DOHH2 (cell line): Measurements from ENCODE around the gene WAS.

Source experiments
- H3F3A ChIP-seq: fragments of 200-600 bp; sonication (generic), shearing (Covaris generic); 2 replicates; pipeline ENCODE4 v1.6.0; 2016; ENCODE audit warnings: antibody characterized with exemption, mild to moderate bottlenecking; ENCODE audit not compliant: control insufficient read depth, insufficient read depth
- H3K27ac ChIP-seq: fragments of 200-600 bp; sonication (generic); 2 replicates; pipeline ENCODE4 v1.5.1; 2014; ENCODE audit warnings: low read depth, mild to moderate bottlenecking, low read length, moderate library complexity
- H3K27me3 ChIP-seq: fragments of 200-600 bp; sonication (generic); 2 replicates; pipeline ENCODE4 v1.6.1; 2014; ENCODE audit warnings: mild to moderate bottlenecking, low read length, mixed read lengths; ENCODE audit not compliant: control insufficient read depth
- H3K36me3 ChIP-seq: fragments of 200-600 bp; sonication (generic); 2 replicates; pipeline ENCODE4 v1.6.1; 2014; ENCODE audit warnings: mild to moderate bottlenecking, low read length, moderate library complexity, mixed read lengths; ENCODE audit not compliant: control insufficient read depth
- H3K4me1 ChIP-seq: fragments of 200-600 bp; sonication (generic); 2 replicates; pipeline ENCODE4 v1.6.1; 2014; ENCODE audit warnings: mild to moderate bottlenecking, low read length, mixed read lengths; ENCODE audit not compliant: control insufficient read depth
- H3K4me2 ChIP-seq: fragments of 200-600 bp; sonication (generic); 2 replicates; pipeline ENCODE4 v1.6.0; 2014; ENCODE audit warnings: mild to moderate bottlenecking, low read length, moderate library complexity
- H3K4me3 ChIP-seq: fragments of 200-600 bp; sonication (generic); 2 replicates; pipeline ENCODE4 v1.5.1; 2014; ENCODE audit warnings: mild to moderate bottlenecking, low read length, mixed read lengths
- H3K79me2 ChIP-seq: fragments of 200-600 bp; sonication (generic); 2 replicates; pipeline ENCODE4 v1.6.1; 2014; ENCODE audit warnings: mild to moderate bottlenecking, low read length, mixed read lengths; ENCODE audit not compliant: control insufficient read depth
- H3K9me2 ChIP-seq: fragments of 200-600 bp; sonication (generic); replicated peaks from 2 replicates; pipeline ENCODE4 v1.6.1; 2014; ENCODE audit warnings: mild to moderate bottlenecking, low read length, mixed read lengths; ENCODE audit not compliant: control insufficient read depth
- H3K9me3 ChIP-seq: fragments of 200-600 bp; sonication (generic); 2 replicates; pipeline ENCODE4 v1.6.1; 2014; ENCODE audit warnings: antibody characterized with exemption, low read length, mixed read lengths; ENCODE audit not compliant: control insufficient read depth, insufficient read depth
- H4K20me1 ChIP-seq: fragments of 200-600 bp; sonication (generic); 2 replicates; pipeline ENCODE4 v1.6.0; 2014; ENCODE audit warnings: low read depth, mild to moderate bottlenecking, antibody characterized with exemption, low read length, moderate library complexity; ENCODE audit not compliant: control insufficient read depth, insufficient read depth
- EZH2phosphoT487 ChIP-seq: fragments of 200-600 bp; sonication (generic); IDR thresholded peaks from 2 replicates; pipeline ENCODE4 v1.6.1; 2017; ENCODE audit warnings: borderline replicate concordance, mild to moderate bottlenecking, antibody characterized with exemption, low read length, moderate library complexity, mixed read lengths
- TF ChIP-seq, protein P1 (sequence below): fragments of 200-600 bp; sonication (generic); IDR thresholded peaks from one replicate; pipeline ENCODE4 v1.5.1; 2014; ENCODE audit warnings: antibody characterized with exemption, mild to moderate bottlenecking, low read depth, low read length; ENCODE audit not compliant: poor library complexity, severe bottlenecking

Gene WAS

GRCh38 chrX:48705871-48706270 is 22.3 kb downstream of the WAS start:
- no peak overlapping the region for H3K27ac ChIP-seq
- no peaks in the 10 kb centered on the region for H3K9me2 ChIP-seq
- no peaks in the 10 kb centered on the region for H4K20me1 ChIP-seq
- TF ChIP-seq EZH2phosphoT487, result no peak
- TF ChIP-seq, protein P1, sequence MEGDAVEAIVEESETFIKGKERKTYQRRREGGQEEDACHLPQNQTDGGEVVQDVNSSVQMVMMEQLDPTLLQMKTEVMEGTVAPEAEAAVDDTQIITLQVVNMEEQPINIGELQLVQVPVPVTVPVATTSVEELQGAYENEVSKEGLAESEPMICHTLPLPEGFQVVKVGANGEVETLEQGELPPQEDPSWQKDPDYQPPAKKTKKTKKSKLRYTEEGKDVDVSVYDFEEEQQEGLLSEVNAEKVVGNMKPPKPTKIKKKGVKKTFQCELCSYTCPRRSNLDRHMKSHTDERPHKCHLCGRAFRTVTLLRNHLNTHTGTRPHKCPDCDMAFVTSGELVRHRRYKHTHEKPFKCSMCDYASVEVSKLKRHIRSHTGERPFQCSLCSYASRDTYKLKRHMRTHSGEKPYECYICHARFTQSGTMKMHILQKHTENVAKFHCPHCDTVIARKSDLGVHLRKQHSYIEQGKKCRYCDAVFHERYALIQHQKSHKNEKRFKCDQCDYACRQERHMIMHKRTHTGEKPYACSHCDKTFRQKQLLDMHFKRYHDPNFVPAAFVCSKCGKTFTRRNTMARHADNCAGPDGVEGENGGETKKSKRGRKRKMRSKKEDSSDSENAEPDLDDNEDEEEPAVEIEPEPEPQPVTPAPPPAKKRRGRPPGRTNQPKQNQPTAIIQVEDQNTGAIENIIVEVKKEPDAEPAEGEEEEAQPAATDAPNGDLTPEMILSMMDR, result no peak
- peaks cover 57% of the 10 kb centered on the region for H3K36me3 ChIP-seq
- no peak overlapping the region for H3K4me3 ChIP-seq
- no peak overlapping the region for H3K4me2 ChIP-seq
- no peaks in the 10 kb centered on the region for H3K9me3 ChIP-seq
- no peaks in the 10 kb centered on the region for H3K4me1 ChIP-seq
- no peaks in the 10 kb centered on the region for H3K27me3 ChIP-seq
- peaks cover 41% of the 10 kb centered on the region for H3K79me2 ChIP-seq
- H3F3A ChIP-seq, result no peaks in the 10 kb centered on the region; the same call in 1 of the 2 replicates

- H3K4me1 ChIP-seq, result no peaks in the 10 kb centered on the region
- H3K27me3 ChIP-seq, result no peaks in the 10 kb centered on the region
- H3K4me3 ChIP-seq, result no peak overlapping the region
- H3K27ac ChIP-seq, result no peak overlapping the region
- no peaks in the 10 kb centered on the region for H4K20me1 ChIP-seq
- no peak overlapping the region for H3K4me2 ChIP-seq
- H3K79me2 ChIP-seq, result peaks cover 4% of the 10 kb centered on the region
- no peaks in the 10 kb centered on the region for H3K9me3 ChIP-seq
- H3K36me3 ChIP-seq, result peaks cover 19% of the 10 kb centered on the region
- TF ChIP-seq EZH2phosphoT487, result no peak
- TF ChIP-seq, protein P1, result no peak
- no peaks in the 10 kb centered on the region; the same call in 1 of the 2 replicates for H3F3A ChIP-seq
- H3K9me2 ChIP-seq, result no peaks in the 10 kb centered on the region
These were observed 26.0 kb downstream of the WAS start for GRCh38 chrX:48709522-48710112.

- H3K36me3 ChIP-seq, result peaks cover 10% of the 10 kb centered on the region
- no peaks in the 10 kb centered on the region for H3K27me3 ChIP-seq
- H3F3A ChIP-seq, result no peaks in the 10 kb centered on the region; the same call in 1 of the 2 replicates
- H3K4me3 ChIP-seq, result no peak overlapping the region
- no peak overlapping the region for H3K27ac ChIP-seq
- H3K9me3 ChIP-seq, result no peaks in the 10 kb centered on the region
- H3K9me2 ChIP-seq, result no peaks in the 10 kb centered on the region
- H3K4me1 ChIP-seq, result no peaks in the 10 kb centered on the region
- H4K20me1 ChIP-seq, result no peaks in the 10 kb centered on the region
- no peaks in the 10 kb centered on the region for H3K79me2 ChIP-seq
- H3K4me2 ChIP-seq, result no peak overlapping the region
- no peak for TF ChIP-seq EZH2phosphoT487
- TF ChIP-seq, protein P1, result no peak
These were observed 27.7 kb downstream of the WAS start for GRCh38 chrX:48711162-48711928.
